Tibial artery (tissue), 4 donors: Measurements from ENCODE around the gene CALB2.

Experiments used
- DNase-seq, 2 donors: peaks; one replicate each; pipeline ENCODE4 v3.0.0-alpha.2; 2019
- H3K27ac ChIP-seq, 2 donors: fragments of 200-600 bp; sonication (generic) in 1 of 2; 1 replicate in 1 of 2; 2 replicates in 1 of 2; pipeline ENCODE4 v1.5.1; 2018 to 2019; ENCODE audit warnings: mild to moderate bottlenecking in 1 of 2
- H3K27me3 ChIP-seq, 2 donors: fragments of 200-600 bp; sonication (generic) in 1 of 2; one replicate each; pipeline versions ENCODE4 v1.5.1 to v1.6.0; 2016 to 2019
- H3K36me3 ChIP-seq, 3 donors: fragments of 200-600 bp; sonication (generic) in 2 of 3; one replicate each; pipeline ENCODE4 v1.5.1; 2016 to 2019; ENCODE audit warnings: mild to moderate bottlenecking in 2 of 3
- H3K4me1 ChIP-seq, 4 donors: fragments of 200-600 bp; sonication (generic) in 2 of 4; 1 replicate in 3 of 4; 2 replicates in 1 of 4; pipeline ENCODE4 v1.5.1; 2016 to 2019
- H3K4me3 ChIP-seq, 2 donors: fragments of 200-600 bp; sonication (generic) in 1 of 2; 1 replicate in 1 of 2; 2 replicates in 1 of 2; pipeline ENCODE4 v1.5.1; 2018 to 2019; ENCODE audit warnings: mild to moderate bottlenecking in 2 of 2
- H3K9me3 ChIP-seq, 3 donors: fragments of 200-600 bp; sonication (generic) in 1 of 3; one replicate each; pipeline ENCODE4 v1.5.1; 2016 to 2019
- intact Hi-C: fragments of 100-400 bp; cut with DNase I; formaldehyde crosslinking; loops from one replicate; pipeline ENCODE4 v1.15.0; 2023; ENCODE audit warnings: low total_unique reads
- TF ChIP-seq, protein P1 (sequence below), 2 experiments: fragments of 200-600 bp in 1 of 2; fragments of 450-650 bp in 1 of 2; IDR thresholded peaks; one replicate each; pipeline ENCODE4 v1.5.1; 2017 to 2019; ENCODE audit warnings: antibody characterized with exemption in 2 of 2, mild to moderate bottlenecking in 1 of 2, moderate library complexity in 1 of 2

The CALB2 gene

DNA sequence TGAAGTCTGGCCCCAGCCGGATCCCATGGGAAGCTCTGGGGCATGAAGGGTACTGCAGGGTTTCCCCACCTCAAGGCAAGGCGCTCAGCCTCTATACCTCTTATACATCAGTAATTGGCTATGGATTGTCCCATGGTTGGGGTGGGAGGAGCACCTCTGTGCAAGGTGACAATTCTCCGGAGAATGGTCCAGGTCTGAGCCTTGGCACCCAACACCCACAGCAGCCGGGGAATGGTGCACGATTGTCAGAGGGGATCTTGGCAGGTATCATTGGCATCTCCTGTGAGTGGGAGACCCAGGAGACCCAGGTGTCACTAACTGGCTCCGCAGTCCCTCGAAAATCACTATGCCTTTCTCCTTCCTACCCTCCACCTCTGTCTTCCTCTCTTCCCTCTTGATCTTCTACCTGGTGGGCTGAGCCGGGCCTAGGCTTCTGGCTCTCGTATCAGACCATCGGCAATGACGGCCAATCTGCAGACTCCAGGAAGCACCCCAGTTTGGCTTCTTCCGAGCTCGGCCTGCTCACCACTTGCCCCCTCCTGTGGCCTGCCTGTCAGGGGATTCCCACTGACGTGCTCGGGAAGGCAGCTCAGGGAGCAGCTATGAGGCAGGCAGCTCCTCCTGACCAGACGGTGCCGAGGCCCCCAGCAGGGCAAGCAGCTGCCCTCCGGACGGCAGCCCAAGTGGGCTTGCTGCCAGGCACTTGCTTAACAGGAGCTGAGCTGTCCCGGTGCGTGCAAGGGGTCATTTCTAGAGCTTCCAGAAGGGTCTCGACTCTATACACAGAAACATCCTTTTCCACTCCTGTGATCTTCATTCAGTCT, 10.0 kb upstream of the CALB2 start:
- no peaks in the 10 kb centered on the region for H3K36me3 ChIP-seq
- no peak overlapping the region for H3K4me3 ChIP-seq
- peaks cover 0 to 5% of the 10 kb centered on the region in 2 donors for H3K27me3 ChIP-seq
- H3K27ac ChIP-seq = no peak overlapping the region
- DNase-seq = no peak
- TF ChIP-seq, protein P1, sequence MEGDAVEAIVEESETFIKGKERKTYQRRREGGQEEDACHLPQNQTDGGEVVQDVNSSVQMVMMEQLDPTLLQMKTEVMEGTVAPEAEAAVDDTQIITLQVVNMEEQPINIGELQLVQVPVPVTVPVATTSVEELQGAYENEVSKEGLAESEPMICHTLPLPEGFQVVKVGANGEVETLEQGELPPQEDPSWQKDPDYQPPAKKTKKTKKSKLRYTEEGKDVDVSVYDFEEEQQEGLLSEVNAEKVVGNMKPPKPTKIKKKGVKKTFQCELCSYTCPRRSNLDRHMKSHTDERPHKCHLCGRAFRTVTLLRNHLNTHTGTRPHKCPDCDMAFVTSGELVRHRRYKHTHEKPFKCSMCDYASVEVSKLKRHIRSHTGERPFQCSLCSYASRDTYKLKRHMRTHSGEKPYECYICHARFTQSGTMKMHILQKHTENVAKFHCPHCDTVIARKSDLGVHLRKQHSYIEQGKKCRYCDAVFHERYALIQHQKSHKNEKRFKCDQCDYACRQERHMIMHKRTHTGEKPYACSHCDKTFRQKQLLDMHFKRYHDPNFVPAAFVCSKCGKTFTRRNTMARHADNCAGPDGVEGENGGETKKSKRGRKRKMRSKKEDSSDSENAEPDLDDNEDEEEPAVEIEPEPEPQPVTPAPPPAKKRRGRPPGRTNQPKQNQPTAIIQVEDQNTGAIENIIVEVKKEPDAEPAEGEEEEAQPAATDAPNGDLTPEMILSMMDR (IDR thresholded peaks at IDR 0.05) = no peak
- H3K4me1 ChIP-seq = no peaks in the 10 kb centered on the region
- intact Hi-C loops = no loop called here
- H3K9me3 ChIP-seq = no peaks in the 10 kb centered on the region

DNA sequence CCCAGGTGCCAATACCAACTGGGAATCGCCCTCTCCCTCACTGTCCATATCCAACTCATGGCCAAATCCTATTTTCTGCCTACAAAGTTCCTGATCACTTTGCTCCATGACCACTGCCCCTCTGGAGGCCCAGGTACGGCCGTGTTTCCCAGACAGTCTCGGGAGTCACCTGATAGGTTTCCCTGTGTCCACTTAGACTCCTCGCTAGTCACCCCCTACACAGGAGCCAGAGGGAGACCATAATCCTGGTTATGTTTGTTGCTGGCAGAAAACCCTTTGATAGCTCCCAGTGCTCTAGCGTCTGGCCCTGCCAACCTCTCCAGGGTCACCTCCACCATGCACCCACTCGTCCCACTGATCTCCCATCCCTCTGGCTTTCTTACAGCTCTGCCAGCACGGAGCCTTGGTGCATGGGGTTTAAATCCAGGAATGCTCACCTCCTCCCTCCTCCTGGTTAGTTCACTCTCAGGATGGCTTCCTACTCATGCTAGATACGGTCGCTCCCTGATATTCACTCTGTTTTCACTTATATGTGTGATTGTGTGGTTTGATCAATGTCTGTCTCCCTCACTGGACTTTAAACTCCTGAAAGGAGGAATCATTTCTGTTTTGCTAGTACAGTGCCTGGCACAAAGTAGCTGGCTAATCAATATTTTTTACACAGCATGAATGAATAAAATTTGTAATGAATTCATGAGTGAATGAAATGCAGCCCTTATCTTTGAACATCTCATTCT, 7.5 kb upstream of the CALB2 start:
- H3K4me3 ChIP-seq = no peak overlapping the region
- no peak for DNase-seq
- H3K4me1 ChIP-seq = no peaks in the 10 kb centered on the region
- H3K36me3 ChIP-seq = no peaks in the 10 kb centered on the region
- H3K27me3 ChIP-seq = peaks cover 0 to 6% of the 10 kb centered on the region in 2 donors
- H3K9me3 ChIP-seq = no peaks in the 10 kb centered on the region
- intact Hi-C loops = no loop called here
- TF ChIP-seq, protein P1 (IDR thresholded peaks at IDR 0.05) = no peak
- H3K27ac ChIP-seq = no peak overlapping the region

- intact Hi-C loops = no loop called here
- Histone ChIP-seq H3K4me1 (no peaks in the 10 kb centered on the region), H3K9me3 (no peaks in the 10 kb centered on the region), H3K27me3 (peaks cover 0 to 6% of the 10 kb centered on the region in 2 donors), H3K36me3 (no peaks in the 10 kb centered on the region), H3K4me3 (no peak overlapping the region), H3K27ac (no peak overlapping the region)
- TF ChIP-seq, protein P1 (IDR thresholded peaks at IDR 0.05) = no peak
- no peak for DNase-seq
Observed at GRCh38 chr16:71351558-71351901, 7.0 kb upstream of the CALB2 start.

GRCh38 chr16:71352466-71352865, 6.1 kb upstream of the CALB2 start:
- peaks cover 0 to 1% (median 0%) of the 10 kb centered on the region in 4 donors for H3K4me1 ChIP-seq
- no peak for DNase-seq
- TF ChIP-seq, protein P1 (IDR thresholded peaks at IDR 0.05) = no peak
- peaks cover 0 to 9% of the 10 kb centered on the region in 2 donors for H3K27me3 ChIP-seq
- intact Hi-C loops = no loop called here
- no peaks in the 10 kb centered on the region for H3K9me3 ChIP-seq
- no peaks in the 10 kb centered on the region for H3K36me3 ChIP-seq
- H3K27ac ChIP-seq = no peak overlapping the region
- H3K4me3 ChIP-seq = no peak overlapping the region

DNA sequence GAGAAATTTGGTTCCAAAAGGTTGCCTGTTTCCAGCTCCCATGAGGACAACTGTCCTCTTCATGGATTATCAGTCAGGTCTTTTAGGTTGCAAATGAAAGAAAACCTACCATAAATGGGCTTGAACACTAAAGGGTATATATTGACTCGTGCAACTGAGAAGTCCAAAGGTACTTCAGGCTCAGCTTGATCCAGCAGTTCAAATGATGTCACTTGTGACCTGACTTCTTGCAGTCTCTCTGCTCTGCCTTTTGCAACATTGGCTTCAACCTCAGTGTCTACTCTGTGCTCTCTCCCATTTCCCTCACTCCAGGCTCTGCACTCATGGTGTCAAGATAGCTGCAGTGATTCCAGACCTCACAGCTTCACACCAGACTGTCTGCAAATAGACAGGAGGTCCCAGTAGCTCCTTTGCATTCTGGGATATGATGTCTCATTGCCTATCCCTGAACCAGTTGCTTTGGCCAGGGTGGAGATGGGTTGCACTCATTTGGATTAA, 5.5 kb upstream of the CALB2 start:
- no peak overlapping the region for H3K4me3 ChIP-seq
- no peak overlapping the region for H3K27ac ChIP-seq
- intact Hi-C loops = no loop called here
- TF ChIP-seq, protein P1 (IDR thresholded peaks at IDR 0.05) = no peak
- H3K4me1 ChIP-seq = peaks cover 0 to 7% (median 3%) of the 10 kb centered on the region in 4 donors
- peaks cover 0 to 11% of the 10 kb centered on the region in 2 donors for H3K27me3 ChIP-seq
- no peaks in the 10 kb centered on the region for H3K9me3 ChIP-seq
- no peaks in the 10 kb centered on the region for H3K36me3 ChIP-seq
- DNase-seq = no peak
